ENCODE data around the gene SLC7A11. TPM values are rescaled to one million over a fixed set of nuclear protein-coding genes. Genes with fewer than 3 reads are reported as not detected.

Gene SLC7A11
- total and polyA plus RNA-seq, 12 donors: 0.03 to 6.5 (median 0.10) TPM; not detected in 1

GRCh38 chr4:138158746-138159297, 83.3 kb downstream of the SLC7A11 start:
- intact Hi-C loops (cut with DNase I): no loop called here
- DNase-seq: no peak
- no peak for TF ChIP-seq POLR2A (IDR thresholded peaks at IDR 0.05)
- TF ChIP-seq CTCF (IDR thresholded peaks at IDR 0.05): no peak
- Histone ChIP-seq H3K27ac (no peak overlapping the region), H3K4me1 (replicated peaks in 1 of 2) (no peaks in the 10 kb centered on the region), H3K36me3 (replicated peaks in 1 of 2) (no peaks in the 10 kb centered on the region), H3K27me3 (no peaks in the 10 kb centered on the region), H3K9me3 (replicated peaks in 1 of 3) (no peaks in the 10 kb centered on the region), H3K4me3 (no peak overlapping the region)
- 80 to 95% (median 88%) methylated on average over 2 of the region's 2 CpGs for WGBS, 4 donors

- no peak for DNase-seq
- TF ChIP-seq CTCF (IDR thresholded peaks at IDR 0.05) (no peak), POLR2A (IDR thresholded peaks at IDR 0.05) (no peak)
- H3K9me3 ChIP-seq (replicated peaks in 1 of 3): no peaks in the 10 kb centered on the region
- no peaks in the 10 kb centered on the region for H3K4me1 ChIP-seq (replicated peaks in 1 of 2)
- no peaks in the 10 kb centered on the region for H3K27me3 ChIP-seq
- no peak overlapping the region for H3K4me3 ChIP-seq
- H3K36me3 ChIP-seq (replicated peaks in 1 of 2): no peaks in the 10 kb centered on the region
- intact Hi-C loops (cut with DNase I): no loop called here
- no peak overlapping the region for H3K27ac ChIP-seq
Measured at GRCh38 chr4:138140879-138141278, 101.3 kb downstream of the SLC7A11 start.

GRCh38 chr4:138138774-138139173, 103.4 kb downstream of the SLC7A11 start:
- intact Hi-C loops (cut with DNase I): no loop called here
- 72 to 78% (median 77%) methylated on average over 2 of the region's 2 CpGs for WGBS, 4 donors

GRCh38 chr4:138135610-138136009, 106.5 kb downstream of the SLC7A11 start:
- Histone ChIP-seq H3K9me3 (replicated peaks in 1 of 3) (peaks cover 0 to 10% (median 0%) of the 10 kb centered on the region in 3 donors), H3K27ac (no peak overlapping the region), H3K36me3 (replicated peaks in 1 of 2) (no peaks in the 10 kb centered on the region), H3K4me3 (no peak overlapping the region), H3K27me3 (no peaks in the 10 kb centered on the region), H3K4me1 (replicated peaks in 1 of 2) (no peaks in the 10 kb centered on the region)
- TF ChIP-seq POLR2A (IDR thresholded peaks at IDR 0.05) (no peak), CTCF (IDR thresholded peaks at IDR 0.05) (no peak)
- no peak for DNase-seq
- WGBS, 4 donors: 49 to 67% (median 60%) methylated on average over 2 of the region's 2 CpGs
- intact Hi-C loops (cut with DNase I): no loop called here

More at GRCh38 chr4:138138774-138139173, 103.4 kb downstream of the SLC7A11 start:
- no peaks in the 10 kb centered on the region for H3K36me3 ChIP-seq (replicated peaks in 1 of 2)
- H3K4me1 ChIP-seq (replicated peaks in 1 of 2): no peaks in the 10 kb centered on the region
- no peaks in the 10 kb centered on the region for H3K9me3 ChIP-seq (replicated peaks in 1 of 3)
- TF ChIP-seq POLR2A (IDR thresholded peaks at IDR 0.05) (no peak), CTCF (IDR thresholded peaks at IDR 0.05) (no peak)
- H3K27me3 ChIP-seq: no peaks in the 10 kb centered on the region
- H3K4me3 ChIP-seq: no peak overlapping the region
- no peak overlapping the region for H3K27ac ChIP-seq
- DNase-seq: no peak

Data from adrenal gland (tissue), 12 donors.